ENCODE results near the gene PDE4D. TPM values are rescaled to one million over a fixed set of nuclear protein-coding genes. Genes with fewer than 3 reads are reported as not detected.
"Not testable (repeated sequence)": the region's sequence is repeated elsewhere in the genome, so short reads cannot be mapped to it uniquely, and the experiment has no call there.

The PDE4D gene
- polyA plus RNA-seq, 1 donor, result 40.8 TPM

GRCh38 chr5:59463618-59464166 is 429.8 kb downstream of the PDE4D start:
- DNase-seq, result not testable (repeated sequence)

GRCh38 chr5:59462956-59463355 is 430.6 kb downstream of the PDE4D start:
- DNase-seq, result no peak

- no peak for DNase-seq
Observed at GRCh38 chr5:59460368-59461153, 433.0 kb downstream of the PDE4D start.

- DNase-seq, result no peak
Observed at GRCh38 chr5:59458966-59459729, 434.4 kb downstream of the PDE4D start.

GRCh38 chr5:59458321-59458720 is 435.2 kb downstream of the PDE4D start:
- DNase-seq, result no peak

- DNase-seq, result no peak
Observed at GRCh38 chr5:59449905-59450644, 443.5 kb downstream of the PDE4D start.

GRCh38 chr5:59446356-59446755 is 447.2 kb downstream of the PDE4D start:
- no peak for DNase-seq

- DNase-seq, result no peak
Observed at GRCh38 chr5:59445741-59446140, 447.8 kb downstream of the PDE4D start.

GRCh38 chr5:59439303-59439702 is 454.2 kb downstream of the PDE4D start:
- DNase-seq, result no peak

- DNase-seq, result peak; percentile 37
Observed at GRCh38 chr5:59437176-59437575, 456.4 kb downstream of the PDE4D start.

- no peak for DNase-seq
Observed at GRCh38 chr5:59436364-59437148, 457.0 kb downstream of the PDE4D start.

- no peak for DNase-seq
Observed at GRCh38 chr5:59433174-59433573, 460.4 kb downstream of the PDE4D start.

GRCh38 chr5:59430066-59430685 is 463.4 kb downstream of the PDE4D start:
- no peak for DNase-seq

GRCh38 chr5:59428391-59428790 is 465.1 kb downstream of the PDE4D start:
- no peak for DNase-seq

GRCh38 chr5:59424515-59424914 is 469.0 kb downstream of the PDE4D start:
- no peak for DNase-seq

GRCh38 chr5:59423021-59423420 is 470.5 kb downstream of the PDE4D start:
- no peak for DNase-seq

- no peak for DNase-seq
Observed at GRCh38 chr5:59421986-59422941, 471.3 kb downstream of the PDE4D start.

- no peak for DNase-seq
Observed at GRCh38 chr5:59420596-59420995, 472.9 kb downstream of the PDE4D start.

GRCh38 chr5:59418808-59419207 is 474.7 kb downstream of the PDE4D start:
- DNase-seq, result no peak

- no peak for DNase-seq
Observed at GRCh38 chr5:59416451-59416850, 477.1 kb downstream of the PDE4D start.

Measured in hindlimb muscle (tissue), 1 donor.